AG09319 (cell line): ENCODE results near the gene PI4KB.

Experiments used
- DNase-seq: peaks from one replicate; pipeline ENCODE4 v3.0.0-alpha.2; 2010; ENCODE audit warnings: low read depth; ENCODE audit errors: extremely low read depth
- CTCF ChIP-seq: IDR thresholded peaks from 2 replicates; pipeline ENCODE4 v1.5.1; 2011; ENCODE audit warnings: low read depth, mild to moderate bottlenecking, inconsistent platforms, low read length, moderate library complexity

PI4KB gene

DNA sequence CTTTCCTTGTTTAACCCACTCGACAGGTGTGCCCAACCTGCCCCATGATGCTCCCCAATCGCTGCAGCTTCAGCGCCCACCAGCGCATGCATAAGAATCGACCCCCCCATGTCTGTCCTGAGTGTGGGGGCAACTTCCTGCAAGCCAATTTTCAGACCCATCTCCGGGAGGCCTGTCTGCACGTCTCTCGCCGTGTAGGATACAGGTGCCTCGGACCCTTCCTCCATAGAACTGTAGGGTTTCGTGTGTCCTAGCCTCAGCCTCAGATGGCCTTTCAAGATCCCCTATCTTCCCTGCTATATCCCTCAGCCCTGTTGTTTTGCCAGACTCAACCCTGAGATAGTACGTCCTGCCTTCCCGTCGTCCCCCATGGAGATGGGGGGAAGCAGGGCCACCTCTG lies 38.7 kb downstream of the PI4KB start:
- no peak for TF ChIP-seq CTCF

DNA sequence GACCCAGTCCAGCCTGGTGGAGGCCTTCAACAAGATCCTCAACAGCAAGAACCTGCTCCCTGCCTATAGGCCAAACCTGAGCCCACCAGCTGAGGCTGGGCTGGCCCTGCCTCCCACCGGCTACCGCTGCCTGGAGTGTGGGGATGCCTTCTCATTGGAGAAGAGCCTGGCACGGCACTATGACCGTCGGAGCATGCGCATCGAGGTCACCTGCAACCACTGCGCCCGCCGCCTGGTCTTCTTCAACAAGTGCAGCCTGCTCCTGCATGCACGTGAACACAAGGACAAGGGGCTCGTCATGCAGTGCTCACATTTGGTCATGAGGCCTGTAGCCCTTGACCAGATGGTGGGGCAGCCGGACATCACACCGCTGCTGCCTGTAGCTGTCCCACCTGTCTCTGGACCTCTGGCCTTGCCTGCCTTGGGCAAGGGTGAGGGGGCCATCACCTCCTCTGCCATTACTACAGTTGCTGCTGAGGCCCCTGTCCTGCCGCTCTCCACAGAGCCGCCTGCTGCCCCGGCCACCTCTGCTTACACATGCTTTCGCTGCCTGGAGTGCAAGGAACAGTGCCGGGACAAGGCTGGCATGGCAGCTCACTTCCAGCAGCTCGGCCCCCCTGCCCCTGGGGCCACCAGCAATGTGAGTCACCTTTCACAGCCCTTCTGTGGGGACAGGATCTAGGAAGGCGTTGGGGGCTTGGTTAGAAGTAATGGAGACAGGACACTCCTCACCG lies 39.3 kb downstream of the PI4KB start:
- DNase-seq, result no peak
- TF ChIP-seq CTCF, result no peak

More for the DNA sequence above, 38.7 kb downstream of the PI4KB start:
- no peak for DNase-seq

GRCh38 chr1:151287341-151287699 lies 39.9 kb downstream of the PI4KB start:
- no peak for TF ChIP-seq CTCF

DNA sequence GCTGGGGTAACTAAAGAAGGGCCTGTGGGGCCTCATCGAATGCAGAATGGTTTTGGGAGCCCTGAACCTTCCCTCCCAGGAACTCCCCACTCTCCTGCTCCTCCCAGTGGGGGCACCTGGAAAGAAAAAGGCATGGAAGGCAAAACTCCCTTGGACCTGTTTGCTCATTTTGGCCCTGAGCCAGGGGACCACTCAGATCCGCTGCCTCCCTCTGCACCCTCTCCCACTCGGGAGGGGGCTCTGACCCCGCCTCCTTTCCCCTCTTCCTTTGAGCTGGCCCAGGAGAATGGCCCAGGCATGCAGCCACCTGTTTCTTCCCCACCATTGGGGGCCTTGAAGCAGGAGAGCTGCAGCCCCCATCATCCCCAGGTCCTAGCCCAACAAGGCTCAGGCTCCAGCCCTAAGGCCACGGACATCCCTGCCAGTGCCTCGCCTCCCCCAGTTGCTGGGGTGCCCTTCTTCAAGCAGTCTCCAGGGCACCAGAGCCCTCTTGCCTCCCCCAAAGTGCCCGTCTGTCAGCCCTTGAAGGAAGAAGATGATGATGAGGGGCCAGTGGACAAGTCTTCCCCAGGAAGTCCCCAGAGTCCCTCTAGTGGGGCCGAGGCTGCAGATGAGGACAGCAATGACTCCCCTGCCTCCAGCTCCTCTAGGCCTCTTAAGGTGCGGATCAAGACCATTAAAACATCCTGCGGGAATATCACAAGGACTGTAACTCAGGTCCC lies 40.4 kb downstream of the PI4KB start:
- no peak for TF ChIP-seq CTCF
- no peak for DNase-seq

More at GRCh38 chr1:151287341-151287699, 39.9 kb downstream of the PI4KB start:
- no peak for DNase-seq

DNA sequence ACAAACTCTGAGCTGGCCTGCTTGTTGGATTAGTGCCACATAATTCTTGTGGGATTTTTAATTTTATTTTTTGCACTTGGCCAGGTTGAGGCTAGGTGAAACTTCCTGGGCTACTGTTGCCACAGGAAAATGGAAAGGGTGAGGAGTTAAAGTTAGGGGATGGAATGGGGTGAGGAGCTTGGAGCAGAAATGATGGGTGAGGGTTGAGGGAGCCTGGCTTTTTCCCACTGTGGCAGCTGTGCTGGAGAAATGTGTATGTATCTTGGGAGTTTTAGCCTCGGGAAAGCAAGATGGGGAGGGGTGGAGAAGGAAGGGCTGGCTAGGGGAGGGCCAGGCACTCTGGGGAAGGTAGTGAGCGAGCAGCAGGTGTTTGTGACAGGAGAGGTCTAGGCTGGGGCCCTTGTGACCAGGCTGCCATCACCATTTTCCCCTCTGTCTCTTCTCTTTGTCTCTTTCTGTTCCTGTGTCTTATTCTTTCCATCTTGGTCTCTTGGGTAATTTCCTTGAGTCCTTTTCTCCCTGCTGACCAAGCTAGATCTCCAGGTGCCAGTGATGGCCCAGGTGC lies 43.1 kb downstream of the PI4KB start:
- DNase-seq, result no peak
- no peak for TF ChIP-seq CTCF

GRCh38 chr1:151282883-151283725 lies 44.1 kb downstream of the PI4KB start:
- no peak for DNase-seq
- no peak for TF ChIP-seq CTCF
